Endothelial cell of umbilical vein (primary cell): ENCODE results near the gene DNAJC19. TPM values are rescaled to one million over a fixed set of nuclear protein-coding genes. Genes with fewer than 3 reads are reported as not detected.

ENCODE experiments used
- BruUV-seq: library from RNA; stranded (reverse); fragments of 400-500 nt; replicated peaks from 2 replicates; lab custom pipeline; 2021; lab: Mats Ljungman, UMichigan
- CTCF ChIA-PET: fragments of 300-600, 350-600 bp; sonication (Branson Sonifier 250); formaldehyde crosslinking; loops from one replicate; lab custom pipeline; 2021; ENCODE audit warnings: antibody characterized with exemption, inconsistent platforms; lab: Charles Lee
- POLR2A ChIA-PET: fragments of 300-600, 350-600 bp; sonication (Branson Sonifier 250); formaldehyde crosslinking; loops from one replicate; lab custom pipeline; 2021; ENCODE audit warnings: antibody characterized with exemption, inconsistent platforms; lab: Charles Lee
- DNase-seq: peaks from one replicate; pipeline ENCODE4 v3.0.0-alpha.2; 2011; ENCODE audit warnings: low read depth, low spot score
- FAIRE-seq: peaks from 2 replicates; lab custom pipeline; 2011; peaks lifted over from hg19 to GRCh38; lab: Jason Lieb, UNC
- H2AFZ ChIP-seq: 2 replicates; pipeline ENCODE4 v1.6.0; 2012; ENCODE audit warnings: low read depth, low read length, control low read depth, inconsistent platforms
- H3K27ac ChIP-seq: 2 replicates; pipeline ENCODE4 v1.5.1; 2011; ENCODE audit warnings: low read depth, mild to moderate bottlenecking, control low read depth, low read length, moderate library complexity; ENCODE audit not compliant: insufficient read depth
- H3K27me3 ChIP-seq, 2 experiments: 2 replicates each; pipeline versions ENCODE4 v1.6.0 to v1.6.1; 2011; ENCODE audit warnings: low read length in 2 of 2, mixed read lengths in 1 of 2; ENCODE audit not compliant: control insufficient read depth in 2 of 2, insufficient read depth in 2 of 2
- H3K36me3 ChIP-seq, 2 experiments: 2 replicates in 1 of 2; 3 replicates in 1 of 2; pipeline ENCODE4 v1.5.1; 2011; ENCODE audit warnings: low read length in 2 of 2, mild to moderate bottlenecking in 1 of 2, moderate library complexity in 1 of 2; ENCODE audit not compliant: control insufficient read depth in 2 of 2, insufficient read depth in 2 of 2; ENCODE audit errors: extremely low read depth in 1 of 2
- H3K4me1 ChIP-seq: 3 replicates; pipeline ENCODE4 v1.5.1; 2011; ENCODE audit warnings: mild to moderate bottlenecking, low read length; ENCODE audit not compliant: control insufficient read depth, insufficient read depth; ENCODE audit errors: extremely low read depth
- H3K4me2 ChIP-seq: 2 replicates; pipeline ENCODE4 v1.6.1; 2011; ENCODE audit warnings: low read length, control low read depth, mixed read lengths; ENCODE audit not compliant: insufficient read depth
- H3K4me3 ChIP-seq, 3 experiments: fragments of 200-600 bp in 1 of 3; sonication (generic), shearing (Covaris generic) in 1 of 3; replicated peaks in 1 of 3; 2 replicates each; pipeline ENCODE4 v1.5.1; 2011 to 2016; ENCODE audit warnings: control low read depth in 3 of 3, low read length in 3 of 3, mild to moderate bottlenecking in 2 of 3, inconsistent platforms in 1 of 3, low read depth in 1 of 3, moderate library complexity in 1 of 3; ENCODE audit not compliant: insufficient read depth in 1 of 3
- H3K79me2 ChIP-seq: 2 replicates; pipeline ENCODE4 v1.6.0; 2012; ENCODE audit warnings: low read length, inconsistent platforms; ENCODE audit not compliant: control insufficient read depth, insufficient read depth
- H3K9ac ChIP-seq: replicated peaks from 2 replicates; pipeline ENCODE3; 2011; ENCODE audit warnings: low read length, control low read depth; ENCODE audit not compliant: insufficient read depth; ENCODE audit errors: extremely low read depth
- H3K9me1 ChIP-seq: replicated peaks from 3 replicates; pipeline ENCODE4 v1.6.0; 2011; ENCODE audit warnings: mild to moderate bottlenecking, low read length; ENCODE audit not compliant: control insufficient read depth, insufficient read depth; ENCODE audit errors: extremely low read depth
- H3K9me3 ChIP-seq: replicated peaks from 2 replicates; pipeline ENCODE4 v1.5.1; 2012; ENCODE audit warnings: low read length, inconsistent platforms; ENCODE audit not compliant: control insufficient read depth, insufficient read depth
- H4K20me1 ChIP-seq: replicated peaks from 2 replicates; pipeline ENCODE3; 2011; ENCODE audit warnings: mild to moderate bottlenecking, low read length; ENCODE audit not compliant: control insufficient read depth, insufficient read depth; ENCODE audit errors: extremely low read depth
- CTCF ChIP-seq, 2 donors: IDR thresholded peaks; 1 replicate in 1 of 2; 2 replicates in 1 of 2; pipeline ENCODE4 v1.5.1; 2011; ENCODE audit warnings: low read length in 2 of 2, mild to moderate bottlenecking in 2 of 2, moderate library complexity in 2 of 2, control low read depth in 1 of 2, inconsistent platforms in 1 of 2, low read depth in 1 of 2; ENCODE audit not compliant: insufficient read depth in 1 of 2; ENCODE audit errors: extremely low read depth in 1 of 2
- EZH2 ChIP-seq: IDR thresholded peaks from 2 replicates; pipeline ENCODE4 v1.6.1; 2012; ENCODE audit warnings: borderline replicate concordance, low read depth, mild to moderate bottlenecking, moderate library complexity, low read length, inconsistent platforms; ENCODE audit not compliant: severe bottlenecking
- FOS ChIP-seq: IDR thresholded peaks from 2 replicates; pipeline ENCODE4 v1.6.1; 2011; ENCODE audit warnings: mild to moderate bottlenecking, low read length, moderate library complexity, borderline replicate concordance; ENCODE audit not compliant: insufficient read depth
- GATA2 ChIP-seq: IDR thresholded peaks from 2 replicates; pipeline ENCODE4 v1.7.0; 2011; ENCODE audit warnings: low read depth, mild to moderate bottlenecking, moderate library complexity, mixed read lengths, low read length; ENCODE audit not compliant: insufficient read length, insufficient read depth
- JUN ChIP-seq: IDR thresholded peaks from 2 replicates; pipeline ENCODE4 v1.6.1; 2011; ENCODE audit warnings: borderline replicate concordance, low read depth; ENCODE audit not compliant: insufficient read length, insufficient read depth
- MAX ChIP-seq: IDR thresholded peaks from 2 replicates; pipeline ENCODE4 v1.6.1; 2011; ENCODE audit not compliant: insufficient read depth, insufficient read length
- MYC ChIP-seq: IDR thresholded peaks from one replicate; pipeline ENCODE4 v1.6.1; 2011; ENCODE audit warnings: mild to moderate bottlenecking, low read depth, low read length
- POLR2A ChIP-seq: IDR thresholded peaks from 2 replicates; pipeline ENCODE4 v1.6.1; 2012; ENCODE audit warnings: low read depth, mild to moderate bottlenecking, control low read depth, low read length
- POLR2AphosphoS5 ChIP-seq: IDR thresholded peaks from 2 replicates; pipeline ENCODE4 v1.6.1; 2012; ENCODE audit warnings: low read depth, mild to moderate bottlenecking, control low read depth, low read length, moderate library complexity; ENCODE audit not compliant: insufficient read depth
- dilution Hi-C: fragments of 300-500 bp; cut with MboI; formaldehyde crosslinking; loops from one replicate; pipeline ENCODE4 v1.15.0; 2019; ENCODE audit warnings: low sequenced_read_pairs; ENCODE audit not compliant: extremely low pct_ligation_motif_present
- intact Hi-C: fragments of 100-400 bp; cut with micrococcal nuclease; formaldehyde crosslinking; loops from one replicate; pipeline ENCODE4 v1.10.0; 2022
- polyA plus RNA-seq, 4 experiments: library from polyadenylated mRNA; depleted of rRNA in 3 of 4; stranded (reverse) in 3 of 4; unstranded in 1 of 4; fragments of >200 nt; gene quantifications; 2 replicates each; pipeline versions ENCODE4 v1.2.1 to v1.2.3, GENCODE V29; 2011 to 2012; ENCODE audit warnings: missing spikeins in 1 of 4
- total RNA-seq: library from RNA; stranded (reverse); gene quantifications from 2 replicates; pipeline ENCODE4 v1.2.3, GENCODE V29; 2021

DNAJC19 gene
- total and polyA plus RNA-seq, 2 donors (not counting 3 experiments of a cell fraction or from before 2014, with no cell fraction given), result 32.6 to 50.6 TPM

- no peaks in the 10 kb centered on the region for H3K79me2 ChIP-seq
- no peak for TF ChIP-seq CTCF (IDR thresholded peaks at IDR 0.05; ENCODE audit: extremely low read depth in 1 of 2, insufficient read depth in 1 of 2, low read depth in 1 of 2, low read length in 2 of 2)
- no peak for TF ChIP-seq POLR2A
- H3K27me3 ChIP-seq, result no peaks in the 10 kb centered on the region
- H3K4me3 ChIP-seq, result no peak overlapping the region
- no peak overlapping the region for H3K27ac ChIP-seq
- CTCF ChIA-PET, result interaction anchor here (0.8 kb wide), 1 partner anchor 10 kb away, joined by 3 read pairs; no protein-coding TSS in a partner anchor
- BruUV-seq, result no TSS peak
- no peak for FAIRE-seq
- no peaks in the 10 kb centered on the region for H4K20me1 ChIP-seq
- H3K4me2 ChIP-seq, result no peak overlapping the region
- intact Hi-C loops, result loop anchor here (10.0 kb wide), 2 partner anchors 375 to 735 kb away; partner anchors contain the start of genes SOX2 and TTC14
- no peak for DNase-seq
- POLR2A ChIA-PET, result no interaction called here
- no peak overlapping the region for H2AFZ ChIP-seq
- no peak overlapping the region for H3K9ac ChIP-seq
- peaks cover 2 to 6% of the 10 kb centered on the region in 2 experiments for H3K36me3 ChIP-seq
- dilution Hi-C loops, result no loop called here
- H3K9me1 ChIP-seq, result no peaks in the 10 kb centered on the region
- H3K9me3 ChIP-seq, result no peaks in the 10 kb centered on the region
- H3K4me1 ChIP-seq, result no peaks in the 10 kb centered on the region
Measured at GRCh38 chr3:180979961-180980360, 9.6 kb downstream of the DNAJC19 start.

GRCh38 chr3:180977498-180977897, 12.0 kb downstream of the DNAJC19 start:
- no peak overlapping the region for H2AFZ ChIP-seq
- H3K79me2 ChIP-seq, result no peaks in the 10 kb centered on the region
- ChIA-PET POLR2A (no interaction called here), CTCF (interaction anchor here (0.7 to 1.2 kb wide), 2 partner anchors 13 to 15 kb away, joined by 3 to 4 read pairs; no protein-coding TSS in a partner anchor)
- no peak for FAIRE-seq
- dilution Hi-C loops (no loop called here), intact Hi-C loops (no loop called here)
- H3K27ac ChIP-seq, result no peak overlapping the region
- no peaks in the 10 kb centered on the region for H4K20me1 ChIP-seq
- no peak for DNase-seq
- H3K4me2 ChIP-seq, result no peak overlapping the region
- H3K9me1 ChIP-seq, result no peaks in the 10 kb centered on the region
- no peak overlapping the region for H3K9ac ChIP-seq
- H3K36me3 ChIP-seq, result peaks cover 2 to 4% of the 10 kb centered on the region in 2 experiments
- TF ChIP-seq GATA2 (no peak), MYC (no peak), POLR2AphosphoS5 (no peak), CTCF (IDR thresholded peaks at IDR 0.05; ENCODE audit: extremely low read depth in 1 of 2, insufficient read depth in 1 of 2, low read depth in 1 of 2, low read length in 2 of 2) (no peak), EZH2 (no peak), MAX (no peak), POLR2A (no peak), FOS (no peak), JUN (no peak)
- no TSS peak for BruUV-seq
- no peaks in the 10 kb centered on the region for H3K4me1 ChIP-seq
- no peaks in the 10 kb centered on the region for H3K27me3 ChIP-seq
- H3K4me3 ChIP-seq, result no peak overlapping the region
- no peaks in the 10 kb centered on the region for H3K9me3 ChIP-seq
